K562 (cell line): Measurements from ENCODE around the gene DSCAM. TPM values are rescaled to one million over a fixed set of nuclear protein-coding genes. Genes with fewer than 3 reads are reported as not detected.

Experiments
- ATAC-seq: fragments of 200-7000 bp; cut with Tn5 transposase; 3 replicates; pipeline ENCODE4 v1.9.1; 2020; ENCODE audit warnings: moderate library complexity
- BruUV-seq: library from RNA; stranded (reverse); fragments of 400-500 nt; replicated peaks from 2 replicates; lab custom pipeline; 2021; lab: Mats Ljungman, UMichigan
- CTCF ChIA-PET: fragments of 300-600 bp; formaldehyde crosslinking; extraction: SDS; loops from one replicate; lab custom pipeline; 2021; ENCODE audit warnings: low intra/inter-chr PET ratio; lab: Yijun Ruan, JAX
- POLR2A ChIA-PET: fragments of 300-600, 350-650 bp; sonication (Branson Sonifier 250); formaldehyde crosslinking; extraction: SDS; loops from one replicate; lab custom pipeline; 2021; ENCODE audit warnings: antibody characterized with exemption, inconsistent platforms; lab: Yijun Ruan, JAX
- DNase-seq, 4 experiments: peaks; one replicate each; pipeline versions ENCODE4 v3.0.0 to v3.0.0-alpha.2; 2011 to 2018; ENCODE audit warnings: low spot score in 3 of 4, mixed read lengths in 3 of 4; ENCODE audit errors: extremely low read depth in 1 of 4
- FAIRE-seq: peaks from 2 replicates; lab custom pipeline; 2011; peaks lifted over from hg19 to GRCh38; lab: Jason Lieb, UNC
- H2AFZ ChIP-seq: 2 replicates; pipeline ENCODE4 v1.6.0; 2011; ENCODE audit warnings: low read depth, low read length, control low read depth, inconsistent platforms
- H3K27ac ChIP-seq: fragments of 200-600 bp; 3 replicates; pipeline ENCODE4 v1.8.0; 2011; ENCODE audit warnings: low read depth, mild to moderate bottlenecking, control low read depth, inconsistent platforms, low read length, moderate library complexity, mixed read lengths; ENCODE audit errors: extremely low read depth
- H3K27me3 ChIP-seq, 2 experiments: fragments of 300-600 bp in 1 of 2; 2 replicates in 1 of 2; 3 replicates in 1 of 2; pipeline versions ENCODE4 v1.6.0 to v1.8.0; 2011; ENCODE audit warnings: inconsistent platforms in 2 of 2, low read length in 2 of 2, mild to moderate bottlenecking in 1 of 2, mixed read lengths in 1 of 2, moderate library complexity in 1 of 2; ENCODE audit not compliant: control insufficient read depth in 2 of 2, insufficient read depth in 2 of 2
- H3K36me3 ChIP-seq: fragments of 300-600 bp; 3 replicates; pipeline ENCODE4 v1.8.0; 2011; ENCODE audit warnings: mild to moderate bottlenecking, low read length, inconsistent platforms; ENCODE audit not compliant: control insufficient read depth, insufficient read depth
- H3K4me1 ChIP-seq, 2 experiments: fragments of 200-600 bp in 1 of 2; replicated peaks in 1 of 2; 2 replicates in 1 of 2; 3 replicates in 1 of 2; pipeline versions ENCODE4 v1.5.1 to v1.8.0; 2011; ENCODE audit warnings: inconsistent platforms in 2 of 2, low read length in 2 of 2, mild to moderate bottlenecking in 1 of 2, mixed read lengths in 1 of 2, moderate library complexity in 1 of 2; ENCODE audit not compliant: control insufficient read depth in 2 of 2, insufficient read depth in 2 of 2
- H3K4me2 ChIP-seq: 2 replicates; pipeline ENCODE4 v1.6.1; 2011; ENCODE audit warnings: low read length, control low read depth, inconsistent platforms, mixed read lengths; ENCODE audit not compliant: insufficient read depth
- H3K4me3 ChIP-seq: fragments of 200-600 bp; sonication (generic), shearing (Covaris generic); 2 replicates; pipeline ENCODE4 v1.5.1; 2016; ENCODE audit warnings: control low read depth, inconsistent platforms
- H3K79me2 ChIP-seq: fragments of 200-600 bp; 3 replicates; pipeline ENCODE4 v1.8.0; 2011; ENCODE audit warnings: low read length, inconsistent platforms; ENCODE audit not compliant: control insufficient read depth, insufficient read depth
- H3K9ac ChIP-seq, 2 experiments: 2 replicates each; pipeline versions ENCODE4 v1.6.0 to v1.6.1; 2011; ENCODE audit warnings: low read depth in 2 of 2, low read length in 2 of 2, control low read depth in 1 of 2, inconsistent platforms in 1 of 2, mild to moderate bottlenecking in 1 of 2, mixed read lengths in 1 of 2; ENCODE audit not compliant: insufficient read depth in 1 of 2
- H3K9me1 ChIP-seq: one replicate; pipeline ENCODE4 v1.6.0; 2011; ENCODE audit warnings: inconsistent platforms, mild to moderate bottlenecking, low read length, moderate library complexity; ENCODE audit not compliant: control insufficient read depth, insufficient read depth
- H3K9me3 ChIP-seq: replicated peaks from 2 replicates; pipeline ENCODE4 v1.5.1; 2011; ENCODE audit warnings: low read depth, low read length, inconsistent platforms; ENCODE audit not compliant: control insufficient read depth, insufficient read depth
- H4K20me1 ChIP-seq: replicated peaks from 2 replicates; pipeline ENCODE4 v1.6.1; 2011; ENCODE audit warnings: low read length, inconsistent platforms, mixed read lengths; ENCODE audit not compliant: control insufficient read depth, insufficient read depth
- CHD2 ChIP-seq: IDR thresholded peaks from 2 replicates; pipeline ENCODE4 v1.6.1; 2011; ENCODE audit warnings: low read depth, low read length
- ELF1 ChIP-seq: fragments of 200-800 bp; sonication (Bioruptor generic); IDR thresholded peaks from 2 replicates; pipeline ENCODE4 v1.6.1; 2016; ENCODE audit warnings: missing genetic modification characterization, missing compliant biosample characterization
- FOXM1 ChIP-seq, 2 experiments: fragments of 450-650 bp in 1 of 2; sonication (generic) in 1 of 2; formaldehyde crosslinking in 1 of 2; IDR thresholded peaks; 2 replicates each; pipeline versions ENCODE4 v1.6.1 to v1.9.0; 2017 to 2022; ENCODE audit warnings: low read depth in 2 of 2, mild to moderate bottlenecking in 2 of 2, missing genetic modification reagents in 1 of 2, moderate library complexity in 1 of 2
- FUS ChIP-seq: fragments of 200-400 bp; formaldehyde crosslinking; optimal IDR thresholded peaks from 2 replicates; pipeline ENCODE3; 2017; ENCODE audit warnings: low read depth, low read length
- HDGF ChIP-seq: fragments of 450-650 bp; IDR thresholded peaks from 2 replicates; pipeline ENCODE4 v1.6.1; 2016
- HMG20A ChIP-seq: fragments of 450-650 bp; formaldehyde crosslinking; conservative IDR thresholded peaks from 2 replicates; pipeline ENCODE4 v1.4.0; 2020; ENCODE audit warnings: mild to moderate bottlenecking, mixed read lengths
- JUND ChIP-seq, 2 experiments: IDR thresholded peaks; 2 replicates in 1 of 2; 3 replicates in 1 of 2; pipeline ENCODE4 v1.6.1; 2011; ENCODE audit warnings: borderline replicate concordance in 2 of 2, low read depth in 2 of 2, low read length in 2 of 2, improper control_type of control experiment in 1 of 2, missing biosample characterization in 1 of 2, missing genetic modification characterization in 1 of 2, missing genetic modification reagents in 1 of 2
- MEIS2 ChIP-seq: fragments of 450-650 bp; IDR thresholded peaks from 2 replicates; pipeline ENCODE4 v1.6.1; 2014; ENCODE audit warnings: mild to moderate bottlenecking; ENCODE audit not compliant: partially characterized antibody
- ZEB2 ChIP-seq: fragments of 450-650 bp; IDR thresholded peaks from 2 replicates; pipeline ENCODE4 v1.6.1; 2016
- ZNF217 ChIP-seq: sonication (generic); formaldehyde crosslinking; IDR thresholded peaks from 2 replicates; pipeline ENCODE4 v1.8.0; 2022; ENCODE audit warnings: mild to moderate bottlenecking, missing genetic modification reagents
- ZNF445 ChIP-seq: fragments of 250-450 bp; sonication (Bioruptor Pico); IDR thresholded peaks from 2 replicates; pipeline ENCODE4 v1.4.0; 2020; ENCODE audit warnings: low read depth, mild to moderate bottlenecking, moderate library complexity
- WGBS: fragments of 100-300 bp; shearing (Covaris generic); methylation state at CpG from one replicate; pipeline ENCODE4 v1.1.6; 2016; ENCODE audit warnings: low coverage, mixed read lengths; ENCODE audit not compliant: insufficient coverage; ENCODE audit errors: missing lambda C conversion rate; 5-methylcytosine and 5-hydroxymethylcytosine counted together
- in situ Hi-C: fragments of 300-500 bp; cut with MboI; formaldehyde crosslinking; loops from 4 replicates; pipeline ENCODE4 v1.15.0; 2018; ENCODE audit warnings: inconsistent platforms, mixed read lengths
- intact Hi-C: fragments of 100-400 bp; cut with micrococcal nuclease; formaldehyde crosslinking; loops from 2 replicates; pipeline ENCODE4 v1.14.2; 2022
- polyA plus RNA-seq, 8 experiments: library from polyadenylated mRNA; depleted of rRNA in 4 of 8; stranded (reverse) in 5 of 8; unstranded in 3 of 8; fragments of >200 nt; fragmentation: Nextera tagmentation in 2 of 8; fragmentation: Illumina TruSeq in 1 of 8; extraction: Ambion mirVana in 2 of 8; extraction: Trizol in 1 of 8; gene quantifications; 2 replicates each; pipeline versions ENCODE4 v1.2.1 to v1.2.3, GENCODE V29; 2011 to 2014; ENCODE audit warnings: inconsistent platforms in 1 of 8, missing spikeins in 1 of 8
- total RNA-seq, 7 experiments: library from RNA; depleted of rRNA in 6 of 7; stranded (reverse); fragments of >200 nt in 6 of 7; fragmentation: Illumina TruSeq in 2 of 7; extraction: Trizol in 2 of 7; gene quantifications; 2 replicates each; pipeline versions ENCODE4 v1.2.1 to v1.2.3, GENCODE V29; 2011 to 2021; ENCODE audit warnings: low replicate concordance in 1 of 7
- TF ChIP-seq, protein P1 (sequence below): fragments of 250-450 bp; sonication (Bioruptor Pico); IDR thresholded peaks from 2 replicates; pipeline ENCODE4 v1.8.0; 2022; ENCODE audit warnings: inconsistent platforms

DSCAM gene
- total and polyA plus RNA-seq, 9 of the 15 experiments (the other 6 are each of a cell fraction or from before 2014, with no cell fraction given) = not detected

DNA sequence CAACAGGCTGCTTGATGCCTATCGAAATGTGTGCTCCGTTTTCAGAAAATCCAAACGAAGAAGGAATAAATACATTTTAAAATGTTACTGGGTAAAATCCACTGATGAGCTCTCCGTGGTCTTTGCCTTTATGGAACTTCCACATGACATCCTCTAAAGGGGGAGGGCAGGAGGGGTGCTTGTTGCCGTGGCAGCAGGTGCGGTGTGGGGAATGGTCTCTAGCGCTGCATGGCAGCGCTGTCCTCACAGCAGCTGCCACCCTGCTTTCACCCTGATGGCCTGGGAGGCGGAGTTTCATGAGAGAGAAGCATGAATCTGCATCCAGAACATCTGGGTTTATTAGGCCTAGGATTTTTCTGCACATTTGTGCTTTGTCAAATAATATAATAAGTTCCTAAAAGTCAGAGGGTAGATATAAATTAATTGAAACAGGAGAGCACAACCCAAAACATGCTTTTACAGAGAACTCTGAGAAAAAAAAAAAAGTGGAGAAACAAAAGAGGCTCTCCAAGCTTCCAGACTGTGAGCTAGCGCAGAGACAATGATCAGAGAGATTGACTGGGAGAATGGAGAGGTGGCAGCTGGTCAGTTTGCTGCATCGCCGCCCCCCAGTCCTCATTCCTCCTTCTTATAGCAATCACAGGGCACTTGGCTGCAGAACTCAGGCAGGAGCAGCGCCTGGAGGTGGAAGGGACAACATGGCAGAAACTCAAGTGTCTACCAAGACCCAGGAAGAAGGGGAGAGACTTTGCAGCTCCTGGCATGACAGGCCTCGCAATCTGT, 228.6 kb downstream of the DSCAM start:
- Histone ChIP-seq H3K9me1 (no peaks in the 10 kb centered on the region), H4K20me1 (no peaks in the 10 kb centered on the region)

More for the DNA sequence above, 228.6 kb downstream of the DSCAM start:
- no TSS peak for BruUV-seq
- Histone ChIP-seq H3K27me3 (no peaks in the 10 kb centered on the region), H2AFZ (no peak overlapping the region), H3K4me1 (no peaks in the 10 kb centered on the region), H3K27ac (no peak overlapping the region), H3K79me2 (no peaks in the 10 kb centered on the region), H3K36me3 (no peaks in the 10 kb centered on the region), H3K9me3 (peaks cover 2% of the 10 kb centered on the region; the same call in 1 of the 2 replicates), H3K9ac (no peak overlapping the region), H3K4me2 (no peak overlapping the region), H3K4me3 (no peak overlapping the region)
- ChIA-PET CTCF (interaction anchor here (0.6 kb wide), 1 partner anchor 278 kb away, joined by 4 read pairs; no protein-coding TSS in a partner anchor), POLR2A (no interaction called here)
- WGBS = under 1% methylated on average over 13 of the region's 14 CpGs
- intact Hi-C loops (no loop called here), in situ Hi-C loops (no loop called here)
- FAIRE-seq = no peak
- ATAC-seq = no peak
- DNase-seq = no peak
- TF ChIP-seq ZNF217 = no peak
- no peak for TF ChIP-seq JUND (IDR thresholded peaks at IDR 0.05; ENCODE audit: borderline replicate concordance, low read depth, low read length)
- TF ChIP-seq JUND (tag; IDR thresholded peaks at IDR 0.05; ENCODE audit: borderline replicate concordance, low read depth, low read length) = no peak
- TF ChIP-seq, protein P1, sequence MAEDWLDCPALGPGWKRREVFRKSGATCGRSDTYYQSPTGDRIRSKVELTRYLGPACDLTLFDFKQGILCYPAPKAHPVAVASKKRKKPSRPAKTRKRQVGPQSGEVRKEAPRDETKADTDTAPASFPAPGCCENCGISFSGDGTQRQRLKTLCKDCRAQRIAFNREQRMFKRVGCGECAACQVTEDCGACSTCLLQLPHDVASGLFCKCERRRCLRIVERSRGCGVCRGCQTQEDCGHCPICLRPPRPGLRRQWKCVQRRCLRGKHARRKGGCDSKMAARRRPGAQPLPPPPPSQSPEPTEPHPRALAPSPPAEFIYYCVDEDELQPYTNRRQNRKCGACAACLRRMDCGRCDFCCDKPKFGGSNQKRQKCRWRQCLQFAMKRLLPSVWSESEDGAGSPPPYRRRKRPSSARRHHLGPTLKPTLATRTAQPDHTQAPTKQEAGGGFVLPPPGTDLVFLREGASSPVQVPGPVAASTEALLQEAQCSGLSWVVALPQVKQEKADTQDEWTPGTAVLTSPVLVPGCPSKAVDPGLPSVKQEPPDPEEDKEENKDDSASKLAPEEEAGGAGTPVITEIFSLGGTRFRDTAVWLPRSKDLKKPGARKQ (CRISPR knock-in tag) = no peak
- TF ChIP-seq ZEB2 = no peak
- no peak for TF ChIP-seq MEIS2
- TF ChIP-seq ZNF445 = no peak
- TF ChIP-seq CHD2 = no peak
- TF ChIP-seq HMG20A = no peak
- TF ChIP-seq FOXM1 (IDR thresholded peaks at IDR 0.05; ENCODE audit: low read depth) = no peak
- TF ChIP-seq FOXM1 (CRISPR knock-in tag; IDR thresholded peaks at IDR 0.05; ENCODE audit: low read depth) = no peak
- no peak for TF ChIP-seq ELF1
- no peak for TF ChIP-seq HDGF
- TF ChIP-seq FUS = no peak
